ENCODE measurements around the gene H3-3A. TPM values are rescaled to one million over a fixed set of nuclear protein-coding genes. Genes with fewer than 3 reads are reported as not detected.

H3-3A gene
- total and polyA plus RNA-seq, 10 of the 15 experiments (the other 5 are each of a cell fraction or from before 2014, with no cell fraction given), result 215 to 486 (median 393) TPM

- TF ChIP-seq ZBTB4 (CRISPR knock-in tag; IDR thresholded peaks at IDR 0.05) (no peak), PAX5 (IDR thresholded peaks at IDR 0.05; ENCODE audit: borderline replicate concordance, low read depth, low read length) (peak; percentile 84), ATF3 (IDR thresholded peaks at IDR 0.05; ENCODE audit: borderline replicate concordance, extremely low read depth, low read depth, low read length) (no peak), E2F8 (IDR thresholded peaks at IDR 0.05; ENCODE audit: low read depth, partially characterized antibody) (no peak), NFXL1 (IDR thresholded peaks at IDR 0.05; ENCODE audit: borderline replicate concordance) (no peak), ELK1 (IDR thresholded peaks at IDR 0.05; ENCODE audit: low read depth, low read length) (no peak), MXI1 (IDR thresholded peaks at IDR 0.05; ENCODE audit: low read depth, low read length) (peak; percentile 52; the same call in 1 of the 2 replicates), RAD21 (IDR thresholded peaks at IDR 0.05; ENCODE audit: insufficient read depth, low read depth, low read length) (no peak), POLR2AphosphoS2 (IDR thresholded peaks at IDR 0.05; ENCODE audit: low read depth, low read length) (peak; percentile 65; the same call in 1 of the 2 replicates), PAX8 (IDR thresholded peaks at IDR 0.05) (no peak), ASH2L (IDR thresholded peaks at IDR 0.05; ENCODE audit: borderline replicate concordance, low read depth) (no peak), PML (IDR thresholded peaks at IDR 0.05; ENCODE audit: low read length) (peak; percentile 81), ZNF217 (IDR thresholded peaks at IDR 0.05) (no peak), MYB (IDR thresholded peaks at IDR 0.05; ENCODE audit: borderline replicate concordance, low read depth, low read length) (no peak), EED (IDR thresholded peaks at IDR 0.05; ENCODE audit: low read depth) (peak; percentile 51; the same call in 1 of the 2 replicates), YY1 (IDR thresholded peaks at IDR 0.05; ENCODE audit: low read depth, low read length) (peak; percentile 74), NR2C2 (IDR thresholded peaks at IDR 0.05; ENCODE audit: borderline replicate concordance, control insufficient read depth, insufficient read length, low read depth) (no peak)
These were observed 48.0 kb downstream of the H3-3A start (continued) for GRCh38 chr1:226110249-226111097.

Measured in GM12878 (cell line).